K562 (cell line): ENCODE results near the gene NT5C3B. TPM values are rescaled to one million over a fixed set of nuclear protein-coding genes. Genes with fewer than 3 reads are reported as not detected.
A peak's percentile ranks its signal among the peaks of the same experiment; 100 is the strongest.

ENCODE experiments used
- ATF1 ChIP-seq, 2 experiments: fragments of 450-650 bp in 1 of 2; IDR thresholded peaks; 2 replicates each; pipeline ENCODE4 v1.6.1; 2016; ENCODE audit warnings: missing compliant biosample characterization in 1 of 2, missing genetic modification characterization in 1 of 2
- BRD9 ChIP-seq: fragments of 450-650 bp; IDR thresholded peaks from 2 replicates; pipeline ENCODE4 v1.6.1; 2018; ENCODE audit warnings: low read depth; ENCODE audit not compliant: partially characterized antibody
- CHD2 ChIP-seq: IDR thresholded peaks from 2 replicates; pipeline ENCODE4 v1.6.1; 2011; ENCODE audit warnings: low read depth, low read length
- HNRNPL ChIP-seq: fragments of 200-400 bp; formaldehyde crosslinking; IDR thresholded peaks from 2 replicates; pipeline ENCODE4 v1.6.1; 2017; ENCODE audit warnings: low read depth, mild to moderate bottlenecking, low read length
- JUNB ChIP-seq: fragments of 450-650 bp; formaldehyde crosslinking; conservative IDR thresholded peaks from 2 replicates; pipeline ENCODE4 v1.4.0; 2020; ENCODE audit warnings: mild to moderate bottlenecking
- MCM7 ChIP-seq, 2 experiments: fragments of 450-650 bp; IDR thresholded peaks; 2 replicates each; pipeline ENCODE4 v1.6.1; 2016 to 2018
- MTA3 ChIP-seq: fragments of 450-650 bp; formaldehyde crosslinking; IDR thresholded peaks from 2 replicates; pipeline ENCODE4 v1.6.1; 2017; ENCODE audit warnings: mild to moderate bottlenecking, borderline replicate concordance
- MYNN ChIP-seq, 2 experiments: sonication (generic); formaldehyde crosslinking in 1 of 2; IDR thresholded peaks; 2 replicates each; pipeline versions ENCODE4 v1.5.0 to v1.6.1; 2016 to 2020; ENCODE audit warnings: antibody characterized with exemption in 1 of 2, missing genetic modification reagents in 1 of 2
- polyA plus RNA-seq, 8 experiments: library from polyadenylated mRNA; depleted of rRNA in 4 of 8; stranded (reverse) in 5 of 8; unstranded in 3 of 8; fragments of >200 nt; fragmentation: Nextera tagmentation in 2 of 8; fragmentation: Illumina TruSeq in 1 of 8; extraction: Ambion mirVana in 2 of 8; extraction: Trizol in 1 of 8; gene quantifications; 2 replicates each; pipeline versions ENCODE4 v1.2.1 to v1.2.3, GENCODE V29; 2011 to 2014; ENCODE audit warnings: inconsistent platforms in 1 of 8, missing spikeins in 1 of 8
- total RNA-seq, 7 experiments: library from RNA; depleted of rRNA in 6 of 7; stranded (reverse); fragments of >200 nt in 6 of 7; fragmentation: Illumina TruSeq in 2 of 7; extraction: Trizol in 2 of 7; gene quantifications; 2 replicates each; pipeline versions ENCODE4 v1.2.1 to v1.2.3, GENCODE V29; 2011 to 2021; ENCODE audit warnings: low replicate concordance in 1 of 7
- TF ChIP-seq, protein P1 (sequence below), 2 experiments: fragments of 450-650 bp; IDR thresholded peaks; 2 replicates each; pipeline ENCODE4 v1.6.1; 2016; ENCODE audit warnings: mild to moderate bottlenecking in 2 of 2, borderline replicate concordance in 1 of 2, low read depth in 1 of 2, moderate library complexity in 1 of 2
- TF ChIP-seq, protein P2 (sequence below): fragments of 250-450 bp; sonication (Bioruptor Pico); IDR thresholded peaks from 2 replicates; pipeline ENCODE4 v1.8.0; 2022; ENCODE audit warnings: inconsistent platforms, mild to moderate bottlenecking, moderate library complexity, borderline replicate concordance
- TF ChIP-seq, protein P3 (sequence below): sonication (generic); formaldehyde crosslinking; IDR thresholded peaks from 2 replicates; pipeline ENCODE4 v1.8.1; 2023; ENCODE audit warnings: mild to moderate bottlenecking, missing genetic modification reagents
- TF ChIP-seq, protein P4 (sequence below): fragments of 450-650 bp; formaldehyde crosslinking; IDR thresholded peaks from 2 replicates; pipeline ENCODE4 v1.4.0; 2020; ENCODE audit warnings: mild to moderate bottlenecking, moderate library complexity

The NT5C3B gene
- total and polyA plus RNA-seq, 9 of the 15 experiments (the other 6 are each of a cell fraction or from before 2014, with no cell fraction given): 2.0 to 166 (median 85.0) TPM

DNA sequence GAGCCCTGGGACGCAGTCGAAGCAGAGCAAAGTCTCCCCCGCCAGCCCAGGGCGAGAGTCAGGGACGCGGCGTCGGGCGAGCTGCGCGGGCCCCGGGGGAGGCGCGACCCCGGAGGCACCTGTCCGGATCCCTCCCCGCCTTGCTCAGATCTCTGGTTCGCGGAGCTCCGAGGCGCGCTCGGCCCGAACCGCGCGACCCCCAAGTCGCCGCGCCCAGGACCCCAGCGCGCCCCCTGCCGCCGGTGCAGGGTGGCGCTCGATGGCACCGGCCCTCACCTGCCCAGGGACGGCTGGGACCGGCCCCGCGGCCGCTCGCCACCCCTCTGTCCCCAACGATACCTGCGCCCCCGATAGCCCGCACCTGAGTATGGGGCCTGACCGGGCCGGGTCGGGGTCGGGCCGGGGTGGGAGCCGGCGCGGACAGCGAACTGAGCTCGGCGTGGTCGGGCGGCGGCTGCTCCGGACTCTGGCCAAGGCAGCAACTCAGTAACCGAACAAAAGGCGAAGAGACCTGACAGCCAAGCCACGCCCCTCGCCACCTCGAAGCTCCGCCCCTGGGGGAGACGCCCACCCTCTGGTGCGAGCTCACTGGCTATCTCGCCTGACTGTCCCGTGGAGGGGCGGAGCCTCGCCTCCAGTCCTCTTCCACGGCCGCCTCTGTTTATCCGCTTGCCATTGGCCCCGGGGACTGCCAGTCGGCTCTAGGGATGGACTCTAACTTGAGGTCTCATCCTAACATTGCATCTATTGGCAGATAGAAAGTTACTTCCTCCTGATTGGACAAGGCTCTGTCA, 49.6 kb downstream of the NT5C3B start, which contains the start of gene JUP (continued):
- TF ChIP-seq, protein P1, sequence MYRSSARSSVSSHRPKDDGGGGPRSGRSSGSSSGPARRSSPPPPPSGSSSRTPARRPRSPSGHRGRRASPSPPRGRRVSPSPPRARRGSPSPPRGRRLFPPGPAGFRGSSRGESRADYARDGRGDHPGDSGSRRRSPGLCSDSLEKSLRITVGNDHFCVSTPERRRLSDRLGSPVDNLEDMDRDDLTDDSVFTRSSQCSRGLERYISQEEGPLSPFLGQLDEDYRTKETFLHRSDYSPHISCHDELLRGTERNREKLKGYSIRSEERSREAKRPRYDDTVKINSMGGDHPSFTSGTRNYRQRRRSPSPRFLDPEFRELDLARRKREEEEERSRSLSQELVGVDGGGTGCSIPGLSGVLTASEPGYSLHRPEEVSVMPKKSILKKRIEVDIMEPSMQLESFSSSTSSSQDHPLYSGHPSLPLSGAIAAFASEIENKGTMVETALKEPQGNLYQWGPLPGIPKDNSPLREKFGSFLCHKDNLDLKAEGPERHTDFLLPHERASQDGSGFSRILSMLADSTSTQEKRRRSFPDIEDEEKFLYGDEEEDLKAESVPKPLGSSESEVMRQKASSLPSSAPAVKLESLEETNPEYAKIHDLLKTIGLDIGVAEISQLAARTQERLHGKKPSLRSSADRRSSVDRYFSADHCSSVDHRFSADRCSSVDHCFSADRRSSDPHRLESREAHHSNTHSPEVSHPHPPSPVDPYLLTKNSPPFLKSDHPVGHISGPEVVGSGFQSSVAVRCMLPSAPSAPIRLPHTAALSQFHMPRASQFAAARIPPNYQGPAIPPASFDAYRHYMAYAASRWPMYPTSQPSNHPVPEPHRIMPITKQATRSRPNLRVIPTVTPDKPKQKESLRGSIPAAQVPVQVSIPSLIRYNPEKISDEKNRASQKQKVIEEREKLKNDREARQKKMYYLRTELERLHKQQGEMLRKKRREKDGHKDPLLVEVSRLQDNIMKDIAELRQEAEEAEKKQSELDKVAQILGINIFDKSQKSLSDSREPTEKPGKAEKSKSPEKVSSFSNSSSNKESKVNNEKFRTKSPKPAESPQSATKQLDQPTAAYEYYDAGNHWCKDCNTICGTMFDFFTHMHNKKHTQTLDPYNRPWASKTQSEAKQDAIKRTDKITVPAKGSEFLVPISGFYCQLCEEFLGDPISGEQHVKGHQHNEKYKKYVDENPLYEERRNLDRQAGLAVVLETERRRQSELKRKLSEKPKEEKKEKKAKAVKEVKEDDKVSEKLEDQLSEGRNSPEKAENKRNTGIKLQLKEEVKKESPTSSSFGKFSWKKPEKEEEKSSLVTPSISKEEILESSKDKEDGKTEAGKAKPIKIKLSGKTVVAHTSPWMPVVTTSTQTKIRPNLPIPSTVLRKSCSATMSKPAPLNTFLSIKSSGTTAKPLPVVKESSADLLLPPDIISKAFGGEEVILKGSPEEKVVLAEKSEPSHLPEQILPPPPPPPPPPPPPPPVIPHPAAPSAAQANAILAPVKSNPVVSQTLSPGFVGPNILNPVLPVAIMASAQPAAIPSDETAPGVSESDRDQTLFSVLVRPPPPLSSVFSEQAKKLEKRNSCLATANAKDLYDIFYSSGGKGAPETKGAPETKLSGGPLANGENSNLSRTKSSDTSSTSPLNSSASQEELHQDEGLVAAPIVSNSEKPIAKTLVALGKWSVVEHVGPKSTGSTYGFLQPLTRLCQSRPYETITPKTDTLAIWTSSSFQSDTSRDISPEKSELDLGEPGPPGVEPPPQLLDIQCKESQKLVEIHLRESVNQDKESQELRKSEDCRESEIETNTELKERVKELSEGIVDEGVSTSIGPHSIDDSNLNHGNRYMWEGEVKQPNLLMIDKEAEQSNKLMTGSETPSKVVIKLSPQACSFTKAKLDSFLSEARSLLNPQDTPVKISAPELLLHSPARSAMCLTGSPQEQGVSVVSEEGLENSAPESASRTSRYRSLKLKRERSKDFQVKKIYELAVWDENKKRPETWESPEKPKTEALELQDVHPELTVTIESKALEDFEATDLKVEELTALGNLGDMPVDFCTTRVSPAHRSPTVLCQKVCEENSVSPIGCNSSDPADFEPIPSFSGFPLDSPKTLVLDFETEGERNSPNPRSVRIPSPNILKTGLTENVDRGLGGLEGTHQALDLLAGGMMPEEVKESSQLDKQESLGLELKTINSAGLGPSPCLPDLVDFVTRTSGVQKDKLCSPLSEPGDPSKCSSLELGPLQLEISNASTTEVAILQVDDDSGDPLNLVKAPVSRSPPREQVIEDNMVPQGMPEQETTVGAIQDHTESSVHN (IDR thresholded peaks at IDR 0.05; ENCODE audit: borderline replicate concordance in 1 of 2, low read depth in 1 of 2): no peak
- TF ChIP-seq MYNN (IDR thresholded peaks at IDR 0.05) (0 out of 2 replicates have a peak, but pooled peaks have one; percentile 1), MYNN (CRISPR knock-in tag; IDR thresholded peaks at IDR 0.05) (no peak), JUNB (CRISPR knock-in tag) (no peak), BRD9 (peak; percentile 10), HNRNPL (peak; percentile 82), ATF1 (CRISPR knock-in tag; IDR thresholded peaks at IDR 0.05) (no peak), ATF1 (tag; IDR thresholded peaks at IDR 0.05) (peak; percentile 79), CHD2 (peak; percentile 78), MTA3 (peak; percentile 97), MCM7 (IDR thresholded peaks at IDR 0.05) (no peak)
- TF ChIP-seq, protein P2, sequence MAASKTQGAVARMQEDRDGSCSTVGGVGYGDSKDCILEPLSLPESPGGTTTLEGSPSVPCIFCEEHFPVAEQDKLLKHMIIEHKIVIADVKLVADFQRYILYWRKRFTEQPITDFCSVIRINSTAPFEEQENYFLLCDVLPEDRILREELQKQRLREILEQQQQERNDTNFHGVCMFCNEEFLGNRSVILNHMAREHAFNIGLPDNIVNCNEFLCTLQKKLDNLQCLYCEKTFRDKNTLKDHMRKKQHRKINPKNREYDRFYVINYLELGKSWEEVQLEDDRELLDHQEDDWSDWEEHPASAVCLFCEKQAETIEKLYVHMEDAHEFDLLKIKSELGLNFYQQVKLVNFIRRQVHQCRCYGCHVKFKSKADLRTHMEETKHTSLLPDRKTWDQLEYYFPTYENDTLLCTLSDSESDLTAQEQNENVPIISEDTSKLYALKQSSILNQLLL: no peak
- TF ChIP-seq, protein P3, sequence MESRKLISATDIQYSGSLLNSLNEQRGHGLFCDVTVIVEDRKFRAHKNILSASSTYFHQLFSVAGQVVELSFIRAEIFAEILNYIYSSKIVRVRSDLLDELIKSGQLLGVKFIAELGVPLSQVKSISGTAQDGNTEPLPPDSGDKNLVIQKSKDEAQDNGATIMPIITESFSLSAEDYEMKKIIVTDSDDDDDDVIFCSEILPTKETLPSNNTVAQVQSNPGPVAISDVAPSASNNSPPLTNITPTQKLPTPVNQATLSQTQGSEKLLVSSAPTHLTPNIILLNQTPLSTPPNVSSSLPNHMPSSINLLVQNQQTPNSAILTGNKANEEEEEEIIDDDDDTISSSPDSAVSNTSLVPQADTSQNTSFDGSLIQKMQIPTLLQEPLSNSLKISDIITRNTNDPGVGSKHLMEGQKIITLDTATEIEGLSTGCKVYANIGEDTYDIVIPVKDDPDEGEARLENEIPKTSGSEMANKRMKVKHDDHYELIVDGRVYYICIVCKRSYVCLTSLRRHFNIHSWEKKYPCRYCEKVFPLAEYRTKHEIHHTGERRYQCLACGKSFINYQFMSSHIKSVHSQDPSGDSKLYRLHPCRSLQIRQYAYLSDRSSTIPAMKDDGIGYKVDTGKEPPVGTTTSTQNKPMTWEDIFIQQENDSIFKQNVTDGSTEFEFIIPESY: peak; percentile 54; the same call in 1 of the 2 replicates
- TF ChIP-seq, protein P4, sequence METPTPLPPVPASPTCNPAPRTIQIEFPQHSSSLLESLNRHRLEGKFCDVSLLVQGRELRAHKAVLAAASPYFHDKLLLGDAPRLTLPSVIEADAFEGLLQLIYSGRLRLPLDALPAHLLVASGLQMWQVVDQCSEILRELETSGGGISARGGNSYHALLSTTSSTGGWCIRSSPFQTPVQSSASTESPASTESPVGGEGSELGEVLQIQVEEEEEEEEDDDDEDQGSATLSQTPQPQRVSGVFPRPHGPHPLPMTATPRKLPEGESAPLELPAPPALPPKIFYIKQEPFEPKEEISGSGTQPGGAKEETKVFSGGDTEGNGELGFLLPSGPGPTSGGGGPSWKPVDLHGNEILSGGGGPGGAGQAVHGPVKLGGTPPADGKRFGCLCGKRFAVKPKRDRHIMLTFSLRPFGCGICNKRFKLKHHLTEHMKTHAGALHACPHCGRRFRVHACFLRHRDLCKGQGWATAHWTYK (CRISPR knock-in tag): no peak
